ENCODE measurements around the gene CCM2. TPM values are rescaled to one million over a fixed set of nuclear protein-coding genes. Genes with fewer than 3 reads are reported as not detected.

CCM2 gene
- total and polyA plus RNA-seq, 9 donors = 16.2 to 34.6 (median 23.1) TPM

GRCh38 chr7:45028920-45029344, 28.9 kb downstream of the CCM2 start:
- Histone ChIP-seq H3K27me3 (no peaks in the 10 kb centered on the region), H3K9me3 (no peaks in the 10 kb centered on the region), H3K4me3 (no peak overlapping the region), H3K4me1 (ENCODE audit: insufficient read depth) (no peaks in the 10 kb centered on the region), H3K27ac (no peak overlapping the region), H3K36me3 (no peaks in the 10 kb centered on the region)
- TF ChIP-seq POLR2A (IDR thresholded peaks at IDR 0.05) = no peak
- TF ChIP-seq CTCF (IDR thresholded peaks at IDR 0.05) = no peak
- no peak for TF ChIP-seq EP300 (IDR thresholded peaks at IDR 0.05)
- intact Hi-C loops (cut with DNase I) = no loop called here
- WGBS, 3 donors = 92 to 93% (median 93%) methylated on average over 7 of the region's 7 CpGs
- DNase-seq = no peak

GRCh38 chr7:45031829-45032228, 31.8 kb downstream of the CCM2 start:
- Histone ChIP-seq H3K27ac (no peak overlapping the region), H3K4me1 (ENCODE audit: insufficient read depth) (no peaks in the 10 kb centered on the region), H3K36me3 (no peaks in the 10 kb centered on the region), H3K4me3 (no peak overlapping the region), H3K9me3 (no peaks in the 10 kb centered on the region), H3K27me3 (no peaks in the 10 kb centered on the region)
- no peak for DNase-seq
- WGBS, 3 donors = 78 to 87% (median 84%) methylated on average over 4 of the region's 4 CpGs
- TF ChIP-seq POLR2A (IDR thresholded peaks at IDR 0.05) = no peak
- no peak for TF ChIP-seq CTCF (IDR thresholded peaks at IDR 0.05)
- no peak for TF ChIP-seq EP300 (IDR thresholded peaks at IDR 0.05)
- intact Hi-C loops (cut with DNase I) = no loop called here

GRCh38 chr7:45032421-45032820, 32.4 kb downstream of the CCM2 start:
- Histone ChIP-seq H3K4me3 (no peak overlapping the region), H3K27me3 (no peaks in the 10 kb centered on the region), H3K36me3 (no peaks in the 10 kb centered on the region), H3K4me1 (ENCODE audit: insufficient read depth) (no peaks in the 10 kb centered on the region), H3K27ac (no peak overlapping the region), H3K9me3 (no peaks in the 10 kb centered on the region)
- TF ChIP-seq CTCF (IDR thresholded peaks at IDR 0.05) (no peak), POLR2A (IDR thresholded peaks at IDR 0.05) (no peak), EP300 (IDR thresholded peaks at IDR 0.05) (no peak)
- no peak for DNase-seq
- 87 to 93% (median 88%) methylated on average over 4 of the region's 4 CpGs for WGBS, 3 donors
- intact Hi-C loops (cut with DNase I) = no loop called here

- TF ChIP-seq EP300 (IDR thresholded peaks at IDR 0.05) = no peak
- no peak for TF ChIP-seq CTCF (IDR thresholded peaks at IDR 0.05)
- no peak for TF ChIP-seq POLR2A (IDR thresholded peaks at IDR 0.05)
- Histone ChIP-seq H3K4me3 (no peak overlapping the region), H3K9me3 (no peaks in the 10 kb centered on the region), H3K4me1 (ENCODE audit: insufficient read depth) (no peaks in the 10 kb centered on the region), H3K27me3 (no peaks in the 10 kb centered on the region), H3K27ac (no peak overlapping the region), H3K36me3 (no peaks in the 10 kb centered on the region)
- intact Hi-C loops (cut with DNase I) = no loop called here
- WGBS, 3 donors = 68 to 82% (median 73%) methylated on average over 1 of the region's 1 CpG
- no peak for DNase-seq
Observed at GRCh38 chr7:45033261-45033930, 33.4 kb downstream of the CCM2 start.

Data from ovary (tissue), 9 donors.